Raji (cell line): Measurements from ENCODE around the gene RASA4.
"Not testable (repeated sequence)": the region's sequence is repeated elsewhere in the genome, so short reads cannot be mapped to it uniquely, and the experiment has no call there.

Source experiments
- POLR2A ChIP-seq: IDR thresholded peaks from 2 replicates; pipeline ENCODE4 v1.6.1; 2011; ENCODE audit warnings: low read depth, low read length, control low read depth; ENCODE audit not compliant: insufficient read depth

The RASA4 gene

GRCh38 chr7:102616507-102617125, at the start of gene RASA4:
Gene RASA4, minus strand, starts transcription at chr7:102616756. Its CDS starts 67 bp downstream, at chr7:102616689.
- not testable (repeated sequence) for TF ChIP-seq POLR2A

- not testable (repeated sequence) for TF ChIP-seq POLR2A
Measured at GRCh38 chr7:102649924-102650323, 33.4 kb upstream of the RASA4 start, which contains the start of gene SPDYE2B. Gene SPDYE2B, plus strand, starts transcription at chr7:102650319. Its CDS starts 2,030 bp downstream, at chr7:102652349.

GRCh38 chr7:102642691-102643090, 26.1 kb upstream of the RASA4 start, which contains the start of gene UPK3BL1:
Gene UPK3BL1, minus strand, starts transcription at chr7:102642791. Its CDS starts 50 bp downstream, at chr7:102642741.
- TF ChIP-seq POLR2A, result not testable (repeated sequence)

GRCh38 chr7:102572261-102573239, 44.0 kb downstream of the RASA4 start, which contains the start of gene POLR2J3:
Gene POLR2J3, minus strand, starts transcription at chr7:102572583. Its CDS starts 62 bp downstream, at chr7:102572521.
- TF ChIP-seq POLR2A, result peak; percentile 58

GRCh38 chr7:102550808-102551422, 65.6 kb downstream of the RASA4 start, which contains the start of gene SPDYE2:
Gene SPDYE2, plus strand, starts transcription at chr7:102551226. Its CDS starts 2,030 bp downstream, at chr7:102553256.
- not testable (repeated sequence) for TF ChIP-seq POLR2A

GRCh38 chr7:102543596-102543995, 73.0 kb downstream of the RASA4 start, which contains the start of gene UPK3BL2:
Gene UPK3BL2, minus strand, starts transcription at chr7:102543696. Its CDS starts 60 bp downstream, at chr7:102543636.
- not testable (repeated sequence) for TF ChIP-seq POLR2A
